H9 (cell line): ENCODE measurements around the gene SP100. TPM values are rescaled to one million over a fixed set of nuclear protein-coding genes. Genes with fewer than 3 reads are reported as not detected.

ENCODE experiments used
- DNase-seq: peaks from one replicate; pipeline ENCODE4 v3.0.0-alpha.2; 2017
- H2AFZ ChIP-seq: one replicate; pipeline ENCODE4 v1.6.1; 2013; ENCODE audit warnings: mild to moderate bottlenecking, low read length, control low read depth, moderate library complexity
- H2AK5ac ChIP-seq: 2 replicates; pipeline ENCODE4 v1.6.1; 2013; ENCODE audit warnings: low read length, control low read depth, mixed read lengths; ENCODE audit not compliant: insufficient read length
- H2BK120ac ChIP-seq: one replicate; pipeline ENCODE4 v1.6.1; 2013; ENCODE audit warnings: low read depth, mild to moderate bottlenecking, low read length, control low read depth, inconsistent platforms; ENCODE audit not compliant: poor library complexity, severe bottlenecking
- H2BK12ac ChIP-seq: 2 replicates; pipeline ENCODE4 v1.6.1; 2013; ENCODE audit warnings: low read length, control low read depth, mixed read lengths, low read depth; ENCODE audit not compliant: insufficient read length
- H2BK15ac ChIP-seq: 2 replicates; pipeline ENCODE4 v1.6.1; 2013; ENCODE audit warnings: low read depth, low read length, control low read depth
- H2BK20ac ChIP-seq: one replicate; pipeline ENCODE4 v1.6.1; 2013; ENCODE audit warnings: low read depth, mild to moderate bottlenecking, low read length, control low read depth, inconsistent platforms; ENCODE audit not compliant: poor library complexity, severe bottlenecking
- H2BK5ac ChIP-seq: 2 replicates; pipeline ENCODE4 v1.6.1; 2013; ENCODE audit warnings: low read length, control low read depth, mixed read lengths; ENCODE audit not compliant: insufficient read length
- H3K14ac ChIP-seq: 2 replicates; pipeline ENCODE4 v1.6.1; 2013; ENCODE audit warnings: low read length, control low read depth; ENCODE audit not compliant: insufficient read depth
- H3K18ac ChIP-seq: 2 replicates; pipeline ENCODE4 v1.6.1; 2013; ENCODE audit warnings: low read depth, mild to moderate bottlenecking, mixed read lengths, low read length, control low read depth; ENCODE audit not compliant: insufficient read length
- H3K23ac ChIP-seq: 2 replicates; pipeline ENCODE4 v1.6.1; 2013; ENCODE audit warnings: low read length, control low read depth, mixed read lengths, low read depth; ENCODE audit not compliant: insufficient read length
- H3K23me2 ChIP-seq: 2 replicates; pipeline ENCODE4 v1.6.1; 2013; ENCODE audit warnings: low read depth, mild to moderate bottlenecking, mixed read lengths, low read length, control low read depth; ENCODE audit not compliant: insufficient read length, poor library complexity, severe bottlenecking
- H3K27ac ChIP-seq: 2 replicates; pipeline ENCODE4 v1.5.1; 2013; ENCODE audit warnings: low read length, control low read depth, mixed read lengths, low read depth; ENCODE audit not compliant: insufficient read length
- H3K27me3 ChIP-seq: 2 replicates; pipeline ENCODE4 v1.6.1; 2013; ENCODE audit warnings: low read length, control low read depth, inconsistent platforms; ENCODE audit not compliant: insufficient read depth
- H3K4ac ChIP-seq: 2 replicates; pipeline ENCODE4 v1.6.1; 2013; ENCODE audit warnings: low read depth, mild to moderate bottlenecking, control low read depth, inconsistent platforms, low read length, moderate library complexity
- H3K4me1 ChIP-seq: 2 replicates; pipeline ENCODE4 v1.6.1; 2013; ENCODE audit warnings: low read length, control low read depth, inconsistent platforms; ENCODE audit not compliant: insufficient read depth
- H3K4me2 ChIP-seq: 2 replicates; pipeline ENCODE4 v1.6.1; 2013; ENCODE audit warnings: low read length, control low read depth, mixed read lengths; ENCODE audit not compliant: insufficient read length, insufficient read depth
- H3K56ac ChIP-seq: 2 replicates; pipeline ENCODE4 v1.6.1; 2013; ENCODE audit warnings: low read depth, mild to moderate bottlenecking, mixed read lengths, low read length, control low read depth; ENCODE audit not compliant: insufficient read length
- H3K79me1 ChIP-seq: 2 replicates; pipeline ENCODE4 v1.6.1; 2013; ENCODE audit warnings: low read depth, mild to moderate bottlenecking, moderate library complexity, low read length, control low read depth, inconsistent platforms; ENCODE audit not compliant: insufficient read depth, poor library complexity, severe bottlenecking
- H3K79me2 ChIP-seq: 2 replicates; pipeline ENCODE4 v1.6.1; 2013; ENCODE audit warnings: low read length, control low read depth, inconsistent platforms; ENCODE audit not compliant: insufficient read depth
- H3K9ac ChIP-seq: 2 replicates; pipeline ENCODE4 v1.6.1; 2013; ENCODE audit warnings: low read length, control low read depth, mixed read lengths; ENCODE audit not compliant: insufficient read length; ENCODE audit errors: extremely low read depth
- H3K9me3 ChIP-seq: one replicate; pipeline ENCODE4 v1.6.1; 2013; ENCODE audit warnings: low read depth, low read length, inconsistent platforms; ENCODE audit not compliant: control insufficient read depth
- H3T11ph ChIP-seq: one replicate; pipeline ENCODE4 v1.6.1; 2013; ENCODE audit warnings: mild to moderate bottlenecking, low read length, control low read depth, inconsistent platforms
- H4K20me1 ChIP-seq: one replicate; pipeline ENCODE4 v1.6.1; 2013; ENCODE audit not compliant: control insufficient read depth, insufficient read length, insufficient read depth
- H4K5ac ChIP-seq: 2 replicates; pipeline ENCODE4 v1.6.1; 2013; ENCODE audit warnings: low read depth, mild to moderate bottlenecking, mixed read lengths, low read length, control low read depth; ENCODE audit not compliant: insufficient read length
- H4K8ac ChIP-seq: replicated peaks from 2 replicates; pipeline ENCODE4 v1.6.1; 2013; ENCODE audit warnings: low read length, control low read depth, mixed read lengths, low read depth; ENCODE audit not compliant: insufficient read length
- H4K91ac ChIP-seq: 2 replicates; pipeline ENCODE4 v1.6.1; 2013; ENCODE audit warnings: low read depth, mild to moderate bottlenecking, moderate library complexity, mixed read lengths, low read length, control low read depth; ENCODE audit not compliant: insufficient read length
- H3K27ac Mint-ChIP-seq, 3 experiments: 2 replicates in 2 of 3; 3 replicates in 1 of 3; pipeline ENCODE4 v1.8.0; 2020 to 2021; ENCODE audit warnings: mixed read lengths in 3 of 3, mild to moderate bottlenecking in 1 of 3, moderate library complexity in 1 of 3
- H3K27me3 Mint-ChIP-seq: 2 replicates; pipeline ENCODE4 v1.8.0; 2021; ENCODE audit warnings: low read depth, mild to moderate bottlenecking, moderate library complexity, mixed read lengths
- H3K36me3 Mint-ChIP-seq, 3 experiments: 2 replicates in 2 of 3; 3 replicates in 1 of 3; pipeline ENCODE4 v1.8.0; 2020 to 2021; ENCODE audit warnings: low read depth in 3 of 3, mixed read lengths in 3 of 3; ENCODE audit not compliant: insufficient read depth in 1 of 3
- H3K4me1 Mint-ChIP-seq, 2 experiments: 2 replicates each; pipeline ENCODE4 v1.8.0; 2020; ENCODE audit warnings: mixed read lengths in 2 of 2
- H3K4me3 Mint-ChIP-seq, 2 experiments: 2 replicates in 1 of 2; 3 replicates in 1 of 2; pipeline ENCODE4 v1.8.0; 2020 to 2021; ENCODE audit warnings: mild to moderate bottlenecking in 2 of 2, mixed read lengths in 2 of 2, moderate library complexity in 1 of 2
- H3K9me3 Mint-ChIP-seq, 2 experiments: 2 replicates in 1 of 2; 3 replicates in 1 of 2; pipeline ENCODE4 v1.8.0; 2020; ENCODE audit warnings: mild to moderate bottlenecking in 2 of 2, mixed read lengths in 2 of 2, moderate library complexity in 1 of 2
- CTCF ChIP-seq: fragments of 200-600 bp; sonication (generic); conservative IDR thresholded peaks from 3 replicates; pipeline ENCODE4 v1.8.0; 2021; ENCODE audit warnings: antibody characterized with exemption, mild to moderate bottlenecking
- WGBS: extraction: QIAGEN DNeasy Blood & Tissue Kit; methylation state at CpG from one replicate; pipeline ENCODE4 v1.1.7; 2013; ENCODE audit warnings: missing lambda C conversion rate, low lambda C conversion rate, mixed read lengths; ENCODE audit not compliant: insufficient read length; ENCODE audit errors: extremely low coverage; 5-methylcytosine and 5-hydroxymethylcytosine counted together
- total RNA-seq: library from RNA; stranded (reverse); gene quantifications from 2 replicates; pipeline ENCODE4 v1.2.1, GENCODE V29; 2021

Gene SP100
- total RNA-seq, 1 experiment from 2014 or later, result 0.28 TPM

- Histone ChIP-seq H2BK12ac (no peak overlapping the region), H4K5ac (no peak overlapping the region), H4K8ac (no peak overlapping the region), H3K27me3 (no peaks in the 10 kb centered on the region), H4K91ac (no peak overlapping the region), H3K27ac (no peak overlapping the region), H3K4ac (no peak overlapping the region), H2BK5ac (no peak overlapping the region), H2BK120ac (no peak overlapping the region), H3K79me1 (no peaks in the 10 kb centered on the region), H3K4me2 (no peak overlapping the region), H3K56ac (no peak overlapping the region), H3K4me1 (no peaks in the 10 kb centered on the region), H3K14ac (no peak overlapping the region), H2BK15ac (no peak overlapping the region), H3K9me3 (no peaks in the 10 kb centered on the region), H2BK20ac (no peak overlapping the region), H3K9ac (no peak overlapping the region), H2AFZ (no peak overlapping the region), H3T11ph (no peak overlapping the region), H3K23ac (no peak overlapping the region), H3K18ac (no peak overlapping the region), H3K79me2 (no peaks in the 10 kb centered on the region), H2AK5ac (no peak overlapping the region), H3K23me2 (no peaks in the 10 kb centered on the region), H4K20me1 (no peaks in the 10 kb centered on the region)
- Mint-ChIP-seq H3K36me3 (peaks cover 0 to 5% (median 5%) of the 10 kb centered on the region in 3 experiments; a peak in 4 of 7 replicates), H3K4me3 (no peak overlapping the region), H3K27me3 (no peaks in the 10 kb centered on the region), H3K4me1 (no peaks in the 10 kb centered on the region), H3K9me3 (peaks cover 21 to 23% of the 10 kb centered on the region in 2 experiments), H3K27ac (no peak overlapping the region)
- WGBS, result no CpG with 5 or more reads among the region's 1 CpG
- no peak for TF ChIP-seq CTCF
- DNase-seq, result no peak
These were observed 141.1 kb downstream of the SP100 start for GRCh38 chr2:230557065-230557464.
